ENCODE measurements around the gene TSPAN18. TPM values are rescaled to one million over a fixed set of nuclear protein-coding genes. Genes with fewer than 3 reads are reported as not detected.

Gene TSPAN18
- total RNA-seq, 2 experiments from 2014 or later = 7.3 to 8.4 TPM

DNA sequence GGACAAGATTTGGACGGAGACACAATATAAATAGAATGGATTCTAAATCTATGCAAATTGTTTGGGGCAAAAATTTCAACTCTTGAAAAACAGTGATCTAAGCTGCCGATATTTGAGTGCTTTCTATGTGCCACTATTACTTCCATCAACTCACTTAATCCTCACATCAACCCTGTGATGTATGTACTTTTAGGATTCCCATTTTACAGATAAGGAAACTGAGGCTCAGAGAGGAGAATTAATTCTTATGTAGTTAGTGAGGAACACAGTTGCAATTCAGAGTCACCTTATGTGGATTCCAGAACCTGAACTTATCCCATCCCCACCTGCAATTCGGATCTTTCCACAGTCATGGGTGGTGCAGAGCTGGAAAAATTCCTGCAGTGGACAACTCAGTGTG is 60.3 kb downstream of the TSPAN18 start:
- CTCF ChIA-PET = interaction anchor here (0.6 to 2.7 kb wide), 3 partner anchors 11 to 285 kb away, joined by 4 to 9 read pairs (median 4); no protein-coding TSS in a partner anchor
- H3K27me3 Mint-ChIP-seq (ENCODE audit: low read depth) = no peaks in the 10 kb centered on the region
- H3K4me1 Mint-ChIP-seq (ENCODE audit: low read depth) = peaks cover 10% of the 10 kb centered on the region
- intact Hi-C loops (cut with micrococcal nuclease) = loop anchor here (5.0 kb wide), 1 partner anchor 70 kb away; no protein-coding TSS in a partner anchor
- H3K27ac Mint-ChIP-seq = no peak overlapping the region
- no peaks in the 10 kb centered on the region for H3K9me3 Mint-ChIP-seq
- H3K4me3 Mint-ChIP-seq = no peak overlapping the region
- DNase-seq = no peak
- no peaks in the 10 kb centered on the region for H3K36me3 Mint-ChIP-seq (ENCODE audit: low read depth)

DNA sequence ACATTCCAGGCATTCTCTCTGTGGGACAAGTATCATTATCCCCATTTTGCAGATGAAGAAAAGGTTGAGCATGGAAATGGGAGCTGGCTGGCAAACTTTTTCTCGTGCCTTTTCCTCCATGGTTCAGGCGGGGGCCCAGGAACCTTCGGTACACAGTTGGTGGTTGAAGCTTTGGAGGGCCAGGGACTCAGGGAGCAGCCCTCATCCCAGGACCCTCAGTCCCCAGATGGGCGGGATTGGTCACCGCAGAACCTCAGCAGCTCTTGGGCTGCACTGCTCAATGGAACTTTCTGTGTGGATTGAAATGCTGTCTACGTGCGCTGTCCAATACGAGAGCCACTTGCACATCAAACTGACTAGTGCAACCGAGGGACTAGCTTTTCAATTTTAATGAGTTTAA is 61.2 kb downstream of the TSPAN18 start:
- Mint-ChIP-seq H3K9me3 (no peaks in the 10 kb centered on the region), H3K4me1 (ENCODE audit: low read depth) (peaks cover 10% of the 10 kb centered on the region), H3K27me3 (ENCODE audit: low read depth) (no peaks in the 10 kb centered on the region), H3K36me3 (ENCODE audit: low read depth) (no peaks in the 10 kb centered on the region), H3K4me3 (no peak overlapping the region), H3K27ac (no peak overlapping the region)
- intact Hi-C loops (cut with micrococcal nuclease) = loop anchor here (5.0 kb wide), 1 partner anchor 69 kb away; no protein-coding TSS in a partner anchor
- CTCF ChIA-PET = interaction anchor here (0.9 to 1.1 kb wide), 2 partner anchors 13 to 88 kb away, joined by 4 read pairs; no protein-coding TSS in a partner anchor
- no peak for DNase-seq

DNA sequence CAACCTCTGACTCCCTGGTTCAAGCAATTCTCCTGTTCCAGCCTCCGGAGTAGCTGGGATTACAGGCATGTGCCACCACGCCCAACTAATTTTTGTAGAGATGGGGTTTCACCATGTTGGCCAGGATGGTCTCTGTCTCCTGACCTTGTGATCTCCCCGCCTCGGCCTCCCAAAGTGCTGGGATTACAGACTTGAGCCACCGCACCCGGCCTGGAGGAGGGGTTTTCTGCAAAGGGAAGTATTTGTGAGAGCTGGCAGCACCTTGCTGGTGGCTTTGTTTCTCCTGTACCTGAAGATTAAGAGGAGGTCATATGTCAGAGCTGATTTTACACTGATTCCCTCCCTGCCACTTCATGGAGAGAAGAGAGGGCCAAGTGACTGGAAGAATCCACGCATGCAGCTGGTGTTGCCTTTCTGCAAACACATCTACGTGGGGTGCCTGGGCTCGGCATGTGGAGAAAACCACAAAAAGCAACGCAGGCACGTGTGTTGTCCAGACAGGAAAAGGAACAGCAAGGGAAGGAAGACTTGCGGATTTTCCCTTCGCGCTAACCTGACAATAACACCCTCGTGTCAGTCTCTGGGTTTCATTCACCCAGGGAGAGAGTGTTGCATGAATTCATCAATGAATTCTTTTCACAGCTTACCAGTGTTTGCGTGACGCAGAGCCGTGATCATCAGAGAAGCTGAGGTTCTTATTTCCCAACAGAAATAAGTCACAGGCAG is 61.9 kb downstream of the TSPAN18 start:
- CTCF ChIA-PET = interaction anchor here (0.9 to 1.6 kb wide), 3 partner anchors 12 to 87 kb away, joined by 4 to 7 read pairs (median 4); no protein-coding TSS in a partner anchor
- H3K27me3 Mint-ChIP-seq (ENCODE audit: low read depth) = no peaks in the 10 kb centered on the region
- no peak for DNase-seq
- H3K4me1 Mint-ChIP-seq (ENCODE audit: low read depth) = peaks cover 10% of the 10 kb centered on the region
- intact Hi-C loops (cut with micrococcal nuclease) = loop anchor here (5.0 kb wide), 1 partner anchor 69 kb away; no protein-coding TSS in a partner anchor
- no peak overlapping the region for H3K27ac Mint-ChIP-seq
- H3K36me3 Mint-ChIP-seq (ENCODE audit: low read depth) = no peaks in the 10 kb centered on the region
- H3K4me3 Mint-ChIP-seq = no peak overlapping the region
- no peaks in the 10 kb centered on the region for H3K9me3 Mint-ChIP-seq

DNA sequence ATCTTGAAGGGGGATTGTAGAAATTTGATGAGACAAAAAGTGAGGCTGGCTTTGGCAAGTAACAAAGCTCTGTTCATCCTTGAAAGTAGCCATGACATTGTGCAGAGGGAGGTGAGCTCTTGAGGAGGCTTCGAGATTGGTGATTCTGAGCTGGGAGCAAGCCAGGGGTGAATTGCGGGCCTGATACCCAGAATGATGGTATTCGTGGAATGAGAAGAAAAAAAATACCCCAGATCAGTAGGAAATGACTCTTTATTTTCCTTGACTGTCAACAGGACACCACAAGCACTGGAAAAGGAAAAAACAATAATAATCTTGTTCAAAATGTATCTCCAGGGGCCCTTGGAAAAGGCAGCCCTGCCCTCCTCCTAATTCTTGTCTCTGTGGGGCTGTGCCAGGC is 62.7 kb downstream of the TSPAN18 start:
- intact Hi-C loops (cut with micrococcal nuclease) = loop anchor here (5.0 kb wide), 1 partner anchor 68 kb away; no protein-coding TSS in a partner anchor
- Mint-ChIP-seq H3K4me3 (no peak overlapping the region), H3K4me1 (ENCODE audit: low read depth) (peaks cover 10% of the 10 kb centered on the region), H3K27me3 (ENCODE audit: low read depth) (no peaks in the 10 kb centered on the region), H3K9me3 (no peaks in the 10 kb centered on the region), H3K36me3 (ENCODE audit: low read depth) (no peaks in the 10 kb centered on the region), H3K27ac (no peak overlapping the region)
- CTCF ChIA-PET = interaction anchor here (1.6 kb wide), 1 partner anchor 12 kb away, joined by 7 read pairs; no protein-coding TSS in a partner anchor
- DNase-seq = no peak

DNA sequence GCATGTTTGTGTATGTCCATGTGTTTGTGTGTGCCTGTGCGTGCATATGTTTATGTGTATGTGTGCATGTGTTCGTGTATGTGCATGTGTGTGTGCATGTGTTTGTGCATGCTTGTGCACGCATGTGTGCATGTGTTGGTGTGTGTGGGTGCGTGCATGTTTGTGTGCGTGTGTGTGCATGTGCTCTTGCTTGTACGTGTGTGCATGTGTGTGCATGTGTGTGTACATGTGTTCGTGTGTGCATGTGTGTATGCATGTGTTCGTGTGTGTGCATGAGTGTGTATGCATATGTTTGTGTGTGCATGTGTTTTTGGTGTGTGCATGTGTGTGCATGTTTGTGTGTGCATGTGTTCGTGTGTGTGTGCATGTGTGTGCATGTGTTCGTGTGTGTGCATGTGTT is 63.4 kb downstream of the TSPAN18 start:
- H3K36me3 Mint-ChIP-seq (ENCODE audit: low read depth) = no peaks in the 10 kb centered on the region

DNA sequence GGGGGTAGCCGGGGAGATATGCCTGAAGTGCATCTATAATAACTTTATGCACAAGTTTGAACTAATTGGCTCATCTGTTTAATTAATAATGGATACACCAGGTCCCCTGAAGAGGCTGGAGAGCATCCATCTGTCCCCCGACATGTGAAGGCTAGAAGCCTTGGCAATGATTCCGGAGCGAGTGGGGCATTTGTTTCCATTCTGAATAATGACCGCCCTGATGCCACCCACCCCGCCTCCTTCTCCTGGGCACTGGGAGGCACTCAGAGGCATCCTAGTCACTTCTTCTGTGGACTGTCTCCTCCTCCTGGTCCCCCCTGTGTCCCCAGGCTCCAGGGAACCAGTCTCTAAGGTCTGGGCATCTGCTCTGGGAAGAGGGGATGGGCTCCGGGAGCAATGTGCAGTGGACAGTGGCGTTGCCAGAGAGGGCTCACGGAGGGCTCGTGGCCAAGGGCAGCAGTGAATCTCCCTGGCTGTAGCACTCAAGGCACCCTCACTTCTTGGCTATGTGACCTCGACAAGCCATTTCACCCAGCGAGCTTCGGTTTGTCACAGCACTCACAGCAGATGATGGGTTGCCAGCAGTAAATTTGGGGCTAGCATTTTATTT is 64.7 kb downstream of the TSPAN18 start:
- Mint-ChIP-seq H3K36me3 (ENCODE audit: low read depth) (no peaks in the 10 kb centered on the region), H3K4me3 (no peak overlapping the region), H3K9me3 (no peaks in the 10 kb centered on the region), H3K4me1 (ENCODE audit: low read depth) (peaks cover 8% of the 10 kb centered on the region), H3K27me3 (ENCODE audit: low read depth) (no peaks in the 10 kb centered on the region), H3K27ac (no peak overlapping the region)
- CTCF ChIA-PET = interaction anchor here (1.7 kb wide), 1 partner anchor 16 kb away, joined by 8 read pairs; no protein-coding TSS in a partner anchor
- no peak for DNase-seq
- intact Hi-C loops (cut with micrococcal nuclease) = no loop called here

More for the DNA sequence above, 63.4 kb downstream of the TSPAN18 start:
- DNase-seq = no peak
- H3K4me3 Mint-ChIP-seq = no peak overlapping the region
- H3K9me3 Mint-ChIP-seq = no peaks in the 10 kb centered on the region
- intact Hi-C loops (cut with micrococcal nuclease) = no loop called here
- CTCF ChIA-PET = no interaction called here
- peaks cover 10% of the 10 kb centered on the region for H3K4me1 Mint-ChIP-seq (ENCODE audit: low read depth)
- no peaks in the 10 kb centered on the region for H3K27me3 Mint-ChIP-seq (ENCODE audit: low read depth)
- no peak overlapping the region for H3K27ac Mint-ChIP-seq

DNA sequence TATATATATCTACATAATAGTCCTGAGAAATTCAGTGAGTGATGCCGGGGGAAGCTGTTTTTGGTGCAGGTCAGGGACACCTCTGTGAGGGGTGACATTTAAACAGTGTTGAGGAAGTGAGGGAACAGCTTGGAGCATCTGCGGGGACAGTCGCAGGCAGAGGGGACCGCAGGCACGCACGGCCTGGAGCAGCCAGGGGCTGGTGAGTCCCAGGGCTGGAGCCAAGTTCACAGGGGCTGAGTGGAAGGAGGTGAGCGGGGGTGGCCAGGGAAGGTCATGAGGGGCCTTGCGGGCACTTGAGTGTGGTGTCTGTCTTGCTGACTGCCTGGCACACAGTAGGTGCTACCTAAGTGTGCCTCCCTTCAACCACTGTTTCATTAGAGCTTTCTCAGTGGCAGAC is 65.4 kb downstream of the TSPAN18 start:
- Mint-ChIP-seq H3K27ac (no peak overlapping the region), H3K4me3 (no peak overlapping the region), H3K36me3 (ENCODE audit: low read depth) (no peaks in the 10 kb centered on the region), H3K9me3 (no peaks in the 10 kb centered on the region), H3K27me3 (ENCODE audit: low read depth) (no peaks in the 10 kb centered on the region), H3K4me1 (ENCODE audit: low read depth) (peaks cover 6% of the 10 kb centered on the region)
- intact Hi-C loops (cut with micrococcal nuclease) = no loop called here
- CTCF ChIA-PET = interaction anchor here (1.7 kb wide), 1 partner anchor 17 kb away, joined by 8 read pairs; no protein-coding TSS in a partner anchor
- no peak for DNase-seq

DNA sequence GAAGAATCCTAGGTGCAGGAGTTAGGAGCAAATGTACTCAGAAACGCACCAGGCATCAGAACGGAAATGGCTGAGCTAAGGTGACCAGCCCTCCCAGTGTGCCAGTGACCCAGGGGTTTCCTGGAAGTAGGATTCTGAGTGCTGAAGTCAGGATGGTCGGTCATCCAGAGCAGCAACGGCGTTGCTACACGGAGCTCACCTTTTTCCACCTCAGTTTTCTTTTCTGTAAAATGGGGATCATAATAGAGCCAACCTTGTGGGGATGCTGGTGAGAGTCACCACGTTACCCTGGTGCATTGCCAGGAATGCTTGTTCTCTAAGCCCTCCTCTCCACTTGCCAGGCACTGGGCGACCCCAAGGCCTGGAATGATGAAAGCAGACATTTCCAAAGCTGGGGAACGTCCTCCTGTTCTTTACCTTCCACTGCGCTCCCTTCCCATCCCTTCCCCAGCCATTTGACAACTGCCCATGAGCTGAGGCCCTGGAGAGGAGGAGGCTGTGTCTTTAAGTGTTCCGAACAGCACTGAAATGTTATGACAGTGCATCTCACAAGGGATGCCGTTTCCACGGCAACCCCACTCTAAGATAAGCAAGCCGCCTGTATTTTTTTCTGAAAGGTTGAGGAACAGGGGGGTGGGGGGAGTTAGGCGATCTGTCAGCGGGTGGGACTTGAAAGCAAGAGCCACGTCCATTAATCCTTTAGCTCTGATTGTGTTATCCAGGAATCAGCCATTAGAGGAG is 66.8 kb downstream of the TSPAN18 start:
- no peaks in the 10 kb centered on the region for H3K27me3 Mint-ChIP-seq (ENCODE audit: low read depth)
- no peaks in the 10 kb centered on the region for H3K9me3 Mint-ChIP-seq
- no peak for DNase-seq
- CTCF ChIA-PET = interaction anchor here (1.4 to 1.7 kb wide), 2 partner anchors 8 to 18 kb away, joined by 3 to 8 read pairs; no protein-coding TSS in a partner anchor
- H3K4me1 Mint-ChIP-seq (ENCODE audit: low read depth) = peaks cover 5% of the 10 kb centered on the region
- no peaks in the 10 kb centered on the region for H3K36me3 Mint-ChIP-seq (ENCODE audit: low read depth)
- intact Hi-C loops (cut with micrococcal nuclease) = no loop called here
- no peak overlapping the region for H3K4me3 Mint-ChIP-seq
- no peak overlapping the region for H3K27ac Mint-ChIP-seq

DNA sequence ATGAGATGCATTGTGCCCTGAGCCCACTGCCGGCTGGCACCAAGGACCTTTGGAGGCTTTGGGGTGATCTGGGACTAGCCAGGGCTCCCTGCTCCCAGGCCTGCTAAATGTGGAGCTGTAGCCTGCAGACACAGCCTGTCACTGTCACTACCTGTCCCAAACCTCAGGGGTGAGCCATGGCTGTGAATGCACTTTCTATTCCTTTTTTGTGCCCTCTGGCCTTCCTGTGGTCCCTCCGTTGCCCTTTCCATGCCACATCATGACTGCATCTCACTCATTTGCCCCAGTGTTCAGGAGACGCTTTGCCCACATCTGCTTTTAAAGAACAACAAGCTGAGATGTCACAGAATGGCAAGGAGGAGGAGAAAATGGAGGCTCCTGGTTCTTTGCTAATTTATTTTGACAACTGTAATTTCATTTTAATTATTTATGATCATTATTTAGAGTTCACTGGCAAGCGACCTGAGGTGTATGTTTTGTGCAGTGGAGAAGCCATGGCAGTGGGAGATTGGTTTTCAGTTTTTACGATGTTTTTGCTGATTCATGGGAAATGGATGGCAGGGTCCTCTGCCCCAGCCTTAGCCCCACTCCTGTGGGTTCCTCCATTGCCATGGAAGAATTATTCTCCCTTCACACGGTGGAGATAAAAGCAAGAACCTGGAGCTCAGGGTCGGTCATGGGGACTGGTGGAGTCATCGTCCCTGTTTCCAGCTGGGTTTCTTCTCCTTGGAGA is 69.2 kb downstream of the TSPAN18 start:
- Mint-ChIP-seq H3K4me3 (no peak overlapping the region), H3K27ac (no peak overlapping the region)
- intact Hi-C loops (cut with micrococcal nuclease) = no loop called here

DNA sequence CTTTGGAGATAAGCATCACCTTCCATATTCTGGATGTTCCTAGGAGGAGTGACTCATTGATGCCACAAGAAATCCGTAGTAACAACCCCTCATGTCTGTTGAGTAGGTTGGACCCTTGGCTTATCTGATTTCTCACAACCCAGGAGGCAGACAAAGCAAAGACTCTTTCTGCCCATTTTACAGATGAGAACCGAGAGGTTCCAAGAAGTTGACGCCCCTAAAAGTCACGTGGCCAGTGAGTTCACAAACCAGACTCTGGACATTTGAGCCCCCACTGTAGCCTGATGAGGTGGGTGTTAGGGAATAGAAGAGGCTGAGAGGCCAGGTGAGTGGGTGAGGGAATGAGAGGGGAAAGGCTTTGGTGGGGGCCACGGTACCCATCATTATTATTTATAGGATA is 70.3 kb downstream of the TSPAN18 start:
- DNase-seq = no peak
- no peak overlapping the region for H3K4me3 Mint-ChIP-seq
- intact Hi-C loops (cut with micrococcal nuclease) = no loop called here
- peaks cover 2% of the 10 kb centered on the region for H3K36me3 Mint-ChIP-seq (ENCODE audit: low read depth)
- no peak overlapping the region for H3K27ac Mint-ChIP-seq
- CTCF ChIA-PET = no interaction called here
- no peaks in the 10 kb centered on the region for H3K4me1 Mint-ChIP-seq (ENCODE audit: low read depth)
- no peaks in the 10 kb centered on the region for H3K9me3 Mint-ChIP-seq
- H3K27me3 Mint-ChIP-seq (ENCODE audit: low read depth) = no peaks in the 10 kb centered on the region

More for the DNA sequence above, 69.2 kb downstream of the TSPAN18 start:
- no peaks in the 10 kb centered on the region for H3K27me3 Mint-ChIP-seq (ENCODE audit: low read depth)
- no peaks in the 10 kb centered on the region for H3K9me3 Mint-ChIP-seq
- DNase-seq = no peak
- H3K36me3 Mint-ChIP-seq (ENCODE audit: low read depth) = peaks cover 2% of the 10 kb centered on the region
- CTCF ChIA-PET = interaction anchor here (1.5 to 1.6 kb wide), 2 partner anchors 20 to 32 kb away, joined by 3 to 5 read pairs; no protein-coding TSS in a partner anchor
- no peaks in the 10 kb centered on the region for H3K4me1 Mint-ChIP-seq (ENCODE audit: low read depth)

DNA sequence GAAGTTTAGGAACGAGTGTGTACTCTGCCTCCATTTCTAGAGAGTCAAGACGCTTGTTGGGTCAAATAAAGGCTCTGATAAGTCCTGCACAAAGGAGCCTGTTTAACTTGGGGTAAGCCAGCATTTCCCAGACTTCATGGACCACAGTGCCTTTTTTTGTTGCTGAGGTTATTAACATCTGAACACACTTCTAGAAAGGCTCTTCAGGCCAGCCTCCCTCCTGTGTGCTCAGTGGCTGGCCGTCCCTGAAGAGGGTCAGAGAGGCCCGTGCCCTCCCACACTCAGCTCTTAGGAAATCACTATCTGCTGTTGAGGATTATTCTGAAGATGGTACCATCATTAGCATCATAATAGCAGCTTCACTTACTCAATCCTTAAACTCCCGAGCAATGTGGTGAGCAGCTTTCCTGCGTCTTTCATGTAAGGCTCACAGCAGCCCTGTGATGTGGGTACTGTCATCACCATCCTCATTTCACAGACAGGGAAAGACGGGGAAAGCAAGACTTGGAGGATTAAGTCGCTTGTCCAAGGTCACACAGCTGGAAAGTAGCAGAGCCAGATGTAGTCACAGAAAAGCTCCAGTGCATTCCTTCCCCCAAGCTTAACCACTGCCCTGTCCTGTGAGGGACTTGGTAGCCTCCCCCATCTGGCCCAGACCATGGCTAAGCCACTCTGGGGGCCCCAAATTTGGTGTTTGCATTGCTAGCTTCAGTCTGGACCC is 71.3 kb downstream of the TSPAN18 start:
- Mint-ChIP-seq H3K27ac (no peak overlapping the region), H3K4me3 (no peak overlapping the region), H3K36me3 (ENCODE audit: low read depth) (peaks cover 2% of the 10 kb centered on the region), H3K27me3 (ENCODE audit: low read depth) (no peaks in the 10 kb centered on the region), H3K9me3 (no peaks in the 10 kb centered on the region), H3K4me1 (ENCODE audit: low read depth) (no peaks in the 10 kb centered on the region)
- intact Hi-C loops (cut with micrococcal nuclease) = no loop called here
- CTCF ChIA-PET = interaction anchor here (0.9 kb wide), 1 partner anchor 129 kb away, joined by 3 read pairs; no protein-coding TSS in a partner anchor
- DNase-seq = no peak

Data from activated naive CD4-positive, alpha-beta T cell treated with anti-CD3 and anti-CD28 coated beads for 36 hours (primary cell).